ENCODE measurements around the gene ITPR1. TPM values are rescaled to one million over a fixed set of nuclear protein-coding genes. Genes with fewer than 3 reads are reported as not detected.

ITPR1 gene
- polyA plus RNA-seq, 3 donors = 48.6 to 58.8 (median 53.2) TPM

- DNase-seq = no peak
Observed at GRCh38 chr3:4529876-4530588, 36.9 kb downstream of the ITPR1 start.

GRCh38 chr3:4531478-4532025 is 38.4 kb downstream of the ITPR1 start:
- no peak for DNase-seq

- no peak for DNase-seq
Observed at GRCh38 chr3:4532535-4533112, 39.5 kb downstream of the ITPR1 start.

- DNase-seq = no peak
Observed at GRCh38 chr3:4533489-4534443, 40.6 kb downstream of the ITPR1 start.

- DNase-seq = no peak
Observed at GRCh38 chr3:4534906-4535305, 41.8 kb downstream of the ITPR1 start.

- no peak for DNase-seq
Observed at GRCh38 chr3:4536260-4536659, 43.1 kb downstream of the ITPR1 start.

GRCh38 chr3:4540267-4540666 is 47.1 kb downstream of the ITPR1 start:
- DNase-seq = no peak

- DNase-seq = no peak
Observed at GRCh38 chr3:4543110-4543509, 50.0 kb downstream of the ITPR1 start.

GRCh38 chr3:4546346-4547178 is 53.4 kb downstream of the ITPR1 start:
- DNase-seq = no peak

- DNase-seq = no peak
Observed at GRCh38 chr3:4547799-4548198, 54.7 kb downstream of the ITPR1 start.

GRCh38 chr3:4548356-4548755 is 55.2 kb downstream of the ITPR1 start:
- DNase-seq = no peak

GRCh38 chr3:4548780-4549179 is 55.6 kb downstream of the ITPR1 start:
- DNase-seq = peak; percentile 53

- no peak for DNase-seq
Observed at GRCh38 chr3:4549896-4550295, 56.7 kb downstream of the ITPR1 start.

GRCh38 chr3:4551051-4551711 is 58.0 kb downstream of the ITPR1 start:
- peak; percentile 68 for DNase-seq

GRCh38 chr3:4551794-4552442 is 58.8 kb downstream of the ITPR1 start:
- DNase-seq = no peak

- DNase-seq = no peak
Observed at GRCh38 chr3:4552811-4553210, 59.7 kb downstream of the ITPR1 start.

- no peak for DNase-seq
Observed at GRCh38 chr3:4561661-4562060, 68.5 kb downstream of the ITPR1 start.

GRCh38 chr3:4562595-4562994 is 69.4 kb downstream of the ITPR1 start:
- DNase-seq = no peak

GRCh38 chr3:4564270-4564669 is 71.1 kb downstream of the ITPR1 start:
- no peak for DNase-seq

- no peak for DNase-seq
Observed at GRCh38 chr3:4564928-4565586, 71.9 kb downstream of the ITPR1 start.
